Cardiac septum (tissue), 1 donor: Measurements from ENCODE around the gene ATG10. TPM values are rescaled to one million over a fixed set of nuclear protein-coding genes. Genes with fewer than 3 reads are reported as not detected.
"Not testable (repeated sequence)": the region's sequence is repeated elsewhere in the genome, so short reads cannot be mapped to it uniquely, and the experiment has no call there.

Source experiments
- DNase-seq: peaks from one replicate; pipeline ENCODE4 v3.0.0-alpha.2; 2020; ENCODE audit warnings: low spot score
- intact Hi-C: fragments of 100-400 bp; cut with DNase I; formaldehyde crosslinking; loops from one replicate; pipeline ENCODE4 v1.14.0; 2022
- total RNA-seq: library from RNA; stranded (reverse); fragmentation: NEBNext Ultra II Directional; extraction: Animal tissue kit (Norgen Biotek cat#: 25700); gene quantifications from one replicate; pipeline ENCODE4 v1.2.1, GENCODE V29; 2021
- donor health status: DM: no; HTN: no; CAD: no.

ATG10 gene
- total RNA-seq, 1 donor from 2014 or later: 7.1 TPM

DNA sequence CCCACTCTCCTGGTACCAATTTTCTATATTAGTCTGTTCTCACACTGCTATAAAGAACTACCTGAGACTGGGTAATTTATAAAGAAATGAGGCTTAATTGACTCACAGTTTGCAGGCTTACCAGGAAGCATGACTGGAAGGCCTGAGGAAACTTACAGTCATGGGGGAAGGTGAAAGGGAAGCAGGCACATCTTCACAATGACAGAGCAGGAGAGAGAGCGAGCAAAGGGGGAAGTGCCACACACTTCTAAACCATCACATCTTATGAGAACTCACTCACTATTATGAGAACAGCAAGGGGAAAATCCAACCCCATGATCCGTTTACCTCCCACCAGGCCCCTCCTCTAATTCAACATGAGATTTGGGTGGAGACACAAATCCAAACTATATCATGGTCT, 72.2 kb downstream of the ATG10 start:
- DNase-seq: no peak
- intact Hi-C loops: no loop called here

DNA sequence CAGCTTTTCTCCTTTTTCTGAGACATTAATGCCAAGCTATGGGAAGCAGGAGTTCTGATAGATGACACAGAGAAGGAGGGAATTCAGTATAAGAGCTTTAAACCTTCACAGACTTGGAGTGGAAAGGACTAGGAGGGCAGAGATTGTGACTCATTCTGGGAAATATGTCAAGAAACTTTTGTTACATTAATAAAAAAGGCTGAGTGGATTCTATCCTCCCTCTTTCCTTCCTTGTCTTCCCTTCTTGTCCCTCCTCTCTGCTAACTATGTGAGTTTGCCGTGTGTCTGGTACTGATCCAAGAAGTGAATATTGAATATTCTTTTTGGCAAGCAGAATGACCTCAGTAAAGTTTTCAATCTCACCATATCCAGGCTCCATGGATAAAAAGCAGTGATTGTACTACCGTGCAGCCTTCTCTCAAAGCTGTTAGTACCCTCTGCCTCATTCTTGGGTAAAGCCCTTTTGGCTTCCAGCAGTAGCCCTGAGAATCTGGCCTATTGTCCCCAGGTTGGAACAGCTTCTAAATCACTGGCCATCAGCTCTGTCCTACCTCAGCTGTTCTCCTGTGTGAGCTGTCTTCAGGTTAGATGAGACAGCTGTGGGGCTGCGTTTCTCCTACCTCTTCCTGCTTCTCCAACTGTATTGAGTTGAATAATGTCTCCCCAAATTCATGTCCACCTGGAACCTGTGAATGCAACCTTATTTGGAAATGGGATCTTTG, 73.9 kb downstream of the ATG10 start:
- no peak for DNase-seq
- intact Hi-C loops: no loop called here

DNA sequence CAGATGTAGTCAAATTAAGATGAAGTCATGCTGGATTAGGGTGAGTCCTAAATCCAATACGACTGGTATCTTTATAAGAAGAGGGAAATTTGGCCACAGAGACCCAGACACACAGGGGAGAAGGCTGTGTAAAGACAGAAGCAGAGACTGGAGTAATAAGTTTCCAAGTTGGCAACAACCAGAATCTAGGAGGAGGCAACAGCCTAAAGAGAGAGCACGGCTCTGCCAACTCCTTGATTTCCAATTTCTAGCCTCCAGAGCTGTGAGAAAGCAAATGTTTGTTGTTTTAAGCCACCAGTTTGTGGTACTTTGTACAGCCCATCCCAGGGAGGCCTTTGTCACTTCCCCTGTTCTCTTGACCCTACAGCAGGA, 74.4 kb downstream of the ATG10 start:
- intact Hi-C loops: no loop called here
- DNase-seq: no peak

DNA sequence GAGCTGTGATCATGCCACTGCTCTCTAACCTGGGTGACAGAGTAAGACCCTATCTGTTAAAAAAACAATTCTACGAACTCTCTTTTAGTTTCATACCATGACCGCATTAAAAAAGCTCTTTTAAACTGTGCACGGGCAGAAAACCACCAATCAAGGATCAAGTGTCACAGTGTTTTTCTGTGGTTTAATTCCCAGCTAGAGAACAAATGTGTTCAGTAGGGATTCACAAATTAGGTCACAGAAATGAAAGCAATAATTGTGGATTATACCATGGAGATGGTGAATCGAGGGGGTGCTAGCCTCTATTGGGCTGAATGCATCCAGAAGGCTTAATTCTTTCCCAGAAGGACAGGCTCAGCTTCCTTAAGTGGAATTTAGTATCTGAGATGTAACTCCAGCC, 79.1 kb downstream of the ATG10 start:
- intact Hi-C loops: no loop called here
- no peak for DNase-seq

DNA sequence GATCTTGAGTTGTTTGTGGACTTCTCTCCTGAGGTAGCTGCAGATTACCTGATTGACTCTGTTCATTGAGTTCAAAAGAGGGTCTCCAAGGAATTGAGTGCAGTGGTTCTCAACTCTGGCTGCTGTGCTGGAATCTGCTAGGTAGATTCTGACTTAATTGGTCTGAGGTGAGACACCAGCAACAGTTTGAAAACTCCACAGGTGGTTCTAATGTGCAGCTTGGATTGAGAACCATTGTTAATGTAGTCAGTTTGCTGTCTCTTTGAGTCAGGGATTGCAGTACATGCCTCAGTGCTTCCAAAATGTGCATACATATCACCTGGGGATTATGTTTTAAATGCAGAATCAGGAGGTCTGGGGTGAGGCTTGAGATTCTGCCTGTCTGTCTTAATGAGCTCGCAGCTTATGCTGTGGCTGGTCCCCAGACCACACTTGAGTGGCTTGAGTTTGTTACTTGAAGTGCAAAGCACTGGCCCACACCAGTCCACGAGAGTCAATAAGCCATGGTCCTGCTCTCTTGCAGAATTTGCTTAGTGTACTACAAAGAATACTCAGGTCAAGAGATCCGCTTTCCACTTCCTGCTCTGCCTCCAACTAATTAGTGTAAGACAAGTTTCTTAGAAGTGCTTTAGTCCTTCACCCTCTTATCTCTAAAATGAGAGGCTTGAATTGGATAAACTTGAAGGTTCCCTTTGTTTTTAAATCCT, 82.3 kb downstream of the ATG10 start:
- intact Hi-C loops: no loop called here
- no peak for DNase-seq

DNA sequence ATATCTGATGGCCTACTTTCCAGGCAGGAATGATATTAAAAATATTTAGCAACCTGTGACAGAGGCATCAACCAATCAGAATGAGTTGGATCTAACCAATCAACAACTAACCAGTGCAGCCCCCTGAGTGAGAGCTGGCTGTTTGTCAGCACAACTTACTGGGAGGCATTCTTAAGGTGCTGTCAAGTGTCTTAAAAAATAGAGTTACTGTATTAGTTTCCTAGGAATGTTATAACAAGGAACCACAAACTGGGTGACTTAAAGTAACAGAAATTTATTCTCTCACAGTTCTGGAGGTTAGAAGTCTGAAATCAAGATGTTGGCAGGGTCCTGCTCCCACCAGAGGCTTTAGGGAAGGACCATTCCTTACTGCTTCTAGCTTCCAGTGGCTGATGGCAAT, 85.2 kb downstream of the ATG10 start:
- intact Hi-C loops: no loop called here
- DNase-seq: no peak

DNA sequence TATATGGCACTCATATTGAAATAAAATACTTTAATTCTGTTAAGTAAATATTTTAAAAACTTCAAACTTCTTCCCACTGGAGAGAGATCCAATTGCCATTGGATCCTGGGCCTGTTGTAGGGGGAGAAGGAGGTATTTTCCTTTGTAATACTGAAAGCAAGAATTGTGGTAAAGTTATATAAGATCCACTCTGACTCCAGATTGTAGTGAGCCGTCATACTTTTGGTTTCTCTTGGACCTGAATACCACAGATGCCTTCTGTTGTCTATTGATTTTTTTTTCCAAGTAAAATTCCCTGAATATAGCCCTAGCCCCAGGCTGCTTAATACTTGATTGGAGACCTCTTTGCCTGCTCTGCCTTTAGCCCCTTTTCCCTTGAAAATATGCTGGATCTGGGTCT, 86.9 kb downstream of the ATG10 start:
- intact Hi-C loops: no loop called here

DNA sequence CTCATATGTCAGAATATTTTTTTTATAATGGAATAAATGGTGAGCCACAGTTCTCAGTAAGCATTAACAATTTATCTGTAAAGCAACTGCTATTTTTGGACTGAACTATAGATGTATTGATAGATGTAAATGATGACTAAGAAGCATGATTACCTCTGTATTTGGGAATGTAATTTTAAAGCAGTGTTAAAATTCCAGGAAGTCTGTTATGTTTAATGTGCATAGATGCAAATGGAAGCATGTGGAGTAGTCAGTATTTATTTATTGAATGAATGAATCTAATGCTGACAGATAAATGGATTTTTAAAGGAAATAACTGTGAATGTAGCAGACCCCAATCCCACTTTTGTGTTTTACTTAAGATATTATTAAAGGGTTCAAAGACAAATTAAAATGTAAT, 95.0 kb downstream of the ATG10 start:
- intact Hi-C loops: no loop called here
- no peak for DNase-seq

More for the DNA sequence above, 86.9 kb downstream of the ATG10 start:
- DNase-seq: no peak

DNA sequence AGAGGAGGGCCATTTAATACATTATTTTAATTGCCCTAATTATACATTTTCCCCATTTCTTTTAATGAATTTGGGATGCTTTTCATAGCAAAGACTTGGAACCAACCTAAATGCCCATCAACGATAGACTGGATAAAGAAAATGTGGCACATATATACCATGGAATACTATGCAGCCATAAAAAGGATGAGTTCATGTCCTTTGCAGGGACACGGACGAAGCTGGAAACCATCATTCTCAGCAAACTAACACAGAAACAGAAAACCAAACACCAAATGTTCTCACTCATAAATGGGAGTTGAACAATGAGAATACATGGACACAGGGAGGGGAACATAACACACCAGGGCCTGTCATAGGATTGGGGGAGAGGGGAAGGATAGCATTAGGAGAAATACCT, 96.2 kb downstream of the ATG10 start:
- DNase-seq, intact Hi-C loops: not testable (repeated sequence)

DNA sequence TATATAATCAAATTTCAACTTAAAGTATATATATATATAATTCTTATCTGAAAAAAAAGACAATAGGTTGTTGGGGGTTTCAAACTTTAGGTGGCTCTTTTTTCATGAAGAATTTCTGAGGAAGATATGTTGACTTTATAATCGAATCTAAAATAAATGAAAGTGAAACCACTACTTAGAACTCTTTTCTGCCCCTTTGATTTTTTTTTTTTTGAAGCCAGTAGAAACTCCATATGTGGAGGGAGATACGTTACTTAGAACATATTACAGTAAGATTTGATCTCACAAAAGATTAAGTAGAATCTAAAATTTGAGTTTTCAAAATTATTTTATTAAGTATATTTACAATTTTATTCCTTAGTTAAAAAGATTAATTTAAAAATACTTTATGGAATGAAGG, 96.9 kb downstream of the ATG10 start:
- intact Hi-C loops: no loop called here

DNA sequence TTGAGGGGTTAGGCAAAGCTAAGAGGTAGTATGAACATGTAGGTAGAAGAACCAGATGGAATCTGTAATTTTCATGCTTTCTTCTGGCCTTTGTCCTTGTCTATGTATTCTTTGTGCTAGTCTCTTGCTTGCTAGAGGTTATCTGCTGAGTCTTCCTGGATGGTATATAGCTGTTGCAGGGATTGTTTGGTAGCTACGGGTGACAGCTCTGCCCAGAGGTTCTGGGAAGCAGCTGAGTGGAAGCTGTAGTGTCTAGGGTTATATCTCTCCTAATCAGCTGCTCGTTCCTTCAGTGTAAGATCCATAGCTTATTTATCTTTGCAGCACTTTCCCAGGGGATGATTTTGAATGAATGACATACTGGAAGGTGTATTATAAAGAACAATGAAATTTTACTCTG, 100.3 kb downstream of the ATG10 start:
- DNase-seq: no peak
- intact Hi-C loops: no loop called here

More for the DNA sequence above, 96.9 kb downstream of the ATG10 start:
- DNase-seq: no peak

DNA sequence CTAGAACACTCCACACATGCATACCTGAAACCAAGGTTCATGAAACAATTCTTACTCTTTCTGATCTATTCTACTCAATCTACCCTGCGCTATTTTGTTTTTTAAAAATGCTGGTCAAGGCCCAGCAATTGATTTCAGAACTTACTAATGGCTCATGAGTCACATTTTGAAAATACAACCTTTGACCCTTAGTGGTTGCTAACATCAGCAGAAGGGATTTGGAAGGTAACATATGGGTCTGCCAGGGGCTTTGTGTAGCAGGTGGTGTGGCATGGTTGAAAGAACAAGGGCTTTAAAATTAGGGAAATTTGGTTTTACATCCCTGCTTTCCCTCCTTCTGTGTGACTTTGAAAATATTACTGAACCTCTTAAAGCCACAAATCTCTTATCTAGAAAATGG, 101.4 kb downstream of the ATG10 start:
- intact Hi-C loops: no loop called here

DNA sequence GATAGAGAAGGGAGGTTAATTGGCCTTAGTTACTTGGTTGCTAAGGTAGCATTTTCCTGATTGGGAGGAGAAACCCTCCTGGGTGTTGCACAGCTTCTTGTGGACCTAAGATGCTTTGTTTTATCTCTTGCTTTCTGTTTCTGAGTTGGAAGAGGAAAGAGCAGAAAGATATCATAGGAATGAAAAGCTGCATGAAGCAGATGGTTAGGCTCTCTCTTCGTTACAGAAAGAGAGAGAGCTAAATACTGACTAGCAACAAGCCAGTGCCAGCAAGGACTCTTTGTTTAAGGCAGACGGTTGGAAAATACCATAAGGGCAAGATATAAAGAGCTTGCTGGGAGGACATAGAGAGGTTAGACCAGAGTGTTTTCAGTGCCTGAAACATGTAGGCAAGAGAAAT, 103.1 kb downstream of the ATG10 start:
- intact Hi-C loops: no loop called here
- no peak for DNase-seq

More for the DNA sequence above, 101.4 kb downstream of the ATG10 start:
- DNase-seq: no peak

DNA sequence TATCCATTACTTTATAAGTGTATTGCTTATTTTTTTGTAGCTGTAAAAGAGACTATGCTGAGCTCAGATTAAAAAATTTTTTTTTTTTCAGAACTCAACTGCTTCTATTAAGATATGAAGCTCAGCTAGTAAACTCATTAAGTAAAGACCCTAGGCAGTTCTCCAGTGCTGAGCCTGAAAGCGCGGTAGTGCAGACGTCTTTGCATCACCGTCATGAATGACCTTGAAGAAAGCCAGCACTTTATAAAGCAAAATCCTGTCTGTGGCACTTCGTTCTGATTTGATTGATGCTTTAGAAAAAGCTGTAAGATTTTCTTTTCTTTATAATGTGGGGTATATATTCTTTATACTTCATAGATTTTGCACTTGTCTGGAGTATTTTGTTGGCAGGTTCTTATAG, 105.7 kb downstream of the ATG10 start:
- intact Hi-C loops: no loop called here
- DNase-seq: no peak

DNA sequence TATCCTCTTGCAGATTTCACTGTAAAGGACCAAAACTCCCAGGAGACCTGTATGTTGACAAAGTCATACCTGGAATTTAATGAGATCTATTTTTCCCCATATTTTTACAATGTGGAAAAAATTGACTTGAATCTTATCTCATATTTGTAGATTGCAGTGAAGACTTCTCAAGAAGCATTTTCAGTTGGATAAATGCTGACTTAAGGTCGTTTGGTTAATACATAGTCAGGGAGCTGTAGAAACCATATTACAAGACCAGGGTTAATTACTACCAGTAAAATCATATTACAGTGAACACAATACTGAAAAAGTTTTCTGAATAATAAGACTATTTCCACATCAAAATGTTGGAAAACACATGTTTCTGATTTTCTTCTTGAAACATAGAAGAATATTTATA, 119.8 kb downstream of the ATG10 start:
- intact Hi-C loops: no loop called here

DNA sequence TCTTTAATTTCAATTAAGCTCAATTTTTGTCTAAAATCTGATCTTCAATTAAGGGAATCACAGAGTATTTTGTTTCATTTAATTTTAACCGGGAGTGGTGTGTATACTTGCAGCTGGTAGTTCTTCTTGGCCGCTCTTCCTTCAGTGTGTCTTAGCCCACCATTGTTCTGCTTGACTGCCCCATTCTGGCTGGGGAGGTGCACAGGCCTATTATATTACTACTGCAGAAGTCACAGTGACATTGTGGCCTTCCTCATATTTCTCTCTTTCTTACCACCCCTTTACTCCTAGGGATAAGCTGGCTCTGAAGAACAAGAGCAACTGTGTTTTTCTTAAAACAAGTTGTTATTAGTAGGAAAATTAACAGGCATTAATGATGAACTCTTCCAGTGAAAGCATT, 123.7 kb downstream of the ATG10 start:
- DNase-seq: no peak
- intact Hi-C loops: no loop called here

More for the DNA sequence above, 119.8 kb downstream of the ATG10 start:
- no peak for DNase-seq

DNA sequence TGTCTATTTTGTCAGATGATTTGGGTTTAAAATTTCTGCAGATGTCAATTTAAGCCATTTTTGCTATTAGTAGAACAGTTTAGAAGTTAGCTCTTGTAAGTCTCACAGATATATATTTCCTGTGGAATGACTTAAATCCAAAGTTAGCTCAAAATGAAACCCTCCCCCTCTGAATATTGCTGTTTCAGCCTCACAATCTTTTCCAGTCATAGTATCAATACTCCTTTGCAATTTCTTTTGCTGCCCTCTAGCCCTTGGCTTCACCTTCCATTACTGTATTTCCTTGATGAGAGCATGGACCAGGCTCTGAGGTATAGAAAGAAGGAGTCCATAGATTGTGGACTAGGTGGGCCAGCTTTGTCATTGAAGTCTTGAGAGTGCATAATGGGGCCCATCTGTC, 124.4 kb downstream of the ATG10 start:
- intact Hi-C loops: no loop called here
- DNase-seq: no peak

DNA sequence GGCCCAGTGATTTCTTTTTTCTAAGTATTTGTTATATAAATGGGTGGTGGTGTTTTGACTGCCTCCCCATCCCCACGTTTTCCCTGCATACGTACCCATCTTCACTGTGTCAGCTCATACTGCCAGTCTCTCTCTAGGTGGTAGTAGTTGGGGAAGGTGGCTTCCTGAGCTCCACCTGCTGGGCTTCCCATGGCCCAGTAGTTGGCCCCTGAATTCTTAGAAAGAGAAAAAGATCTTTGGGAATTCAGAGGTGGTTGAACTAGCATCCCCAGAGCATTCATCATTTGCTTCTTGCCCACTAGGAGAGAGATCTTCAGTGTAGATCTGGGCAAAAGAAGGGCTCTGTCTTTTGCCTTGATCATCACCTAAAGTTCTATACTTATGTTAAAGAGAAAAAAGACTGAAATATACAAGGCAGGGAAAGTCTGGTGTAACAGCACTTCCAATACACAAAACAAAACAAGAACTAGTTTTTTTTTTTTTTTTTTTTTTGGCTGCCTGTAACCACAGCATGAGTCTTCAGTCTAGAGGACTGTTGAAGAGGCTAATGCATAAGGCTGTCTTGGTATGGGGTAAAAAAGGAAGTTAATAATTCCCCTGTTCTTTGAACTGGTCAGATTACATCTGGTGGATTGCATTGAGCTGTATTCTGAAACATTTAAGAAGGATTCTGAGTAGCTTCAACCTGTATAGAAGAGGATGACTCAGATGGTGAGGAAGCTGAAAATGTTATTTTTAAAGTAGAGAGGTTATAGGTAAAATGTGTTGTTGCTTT, 128.7 kb downstream of the ATG10 start:
- intact Hi-C loops: no loop called here

DNA sequence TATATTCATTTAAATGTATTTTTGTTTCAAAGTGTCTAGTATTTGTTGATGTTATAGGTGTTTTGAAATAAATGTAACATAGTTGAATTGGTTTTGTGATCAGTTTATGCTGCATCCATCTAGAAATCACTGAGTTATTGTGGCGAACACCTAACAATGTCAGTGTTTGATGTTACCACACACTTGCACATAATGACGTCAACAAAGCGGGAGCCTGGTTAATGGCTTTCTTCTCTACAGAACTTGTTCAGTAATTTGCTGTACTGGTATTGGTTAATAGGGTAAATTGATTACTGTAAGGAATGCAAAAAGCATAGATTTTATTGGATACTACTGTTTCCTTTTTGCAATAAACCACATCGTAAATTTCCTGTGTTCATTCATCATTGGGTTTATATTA, 133.0 kb downstream of the ATG10 start:
- intact Hi-C loops: no loop called here
- no peak for DNase-seq

More for the DNA sequence above, 128.7 kb downstream of the ATG10 start:
- no peak for DNase-seq

DNA sequence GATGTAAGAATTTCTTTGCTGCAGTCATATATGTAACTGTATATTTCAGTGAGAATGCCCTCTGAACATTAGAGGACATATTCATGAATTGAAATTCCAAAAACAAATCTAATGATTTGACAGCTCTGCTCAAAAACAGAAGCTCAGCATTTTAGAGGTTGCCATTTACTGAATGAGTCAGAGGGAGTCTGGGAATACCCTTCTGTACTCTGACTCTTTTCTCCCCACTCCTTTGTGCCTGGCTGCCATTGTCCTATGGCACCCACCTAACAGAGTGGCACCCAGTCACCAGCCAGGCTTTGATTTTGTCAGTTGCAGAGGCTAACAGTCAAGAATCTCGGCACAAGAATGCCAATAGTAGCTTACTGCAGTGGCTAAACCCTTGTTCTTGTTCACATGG, 133.6 kb downstream of the ATG10 start:
- intact Hi-C loops: no loop called here
- no peak for DNase-seq

DNA sequence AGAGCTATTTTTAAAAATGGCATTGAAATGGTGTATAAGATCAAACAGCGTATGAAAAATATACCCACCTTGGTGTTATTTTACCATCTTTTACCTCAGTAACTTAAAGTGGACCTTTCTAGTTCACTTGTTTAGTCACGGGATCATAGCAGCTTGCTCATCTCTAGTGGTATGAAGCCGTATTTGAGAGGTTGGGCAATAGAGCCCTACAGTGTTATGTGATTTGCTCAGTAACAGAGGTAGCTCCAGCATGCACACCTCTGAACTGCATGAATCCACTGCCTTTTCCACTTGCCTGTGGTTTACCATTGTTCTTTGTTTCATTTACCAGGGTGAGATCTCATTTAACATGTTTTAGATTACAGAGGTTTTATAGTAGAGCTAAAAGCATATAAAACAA, 134.4 kb downstream of the ATG10 start:
- intact Hi-C loops: no loop called here
- no peak for DNase-seq
